GM12864 (cell line): ENCODE data around the gene ANAPC4.

Source experiments
- DNase-seq: peaks from one replicate; pipeline ENCODE4 v3.0.0-alpha.2; 2011; ENCODE audit warnings: low read depth
- H3K4me3 ChIP-seq: 2 replicates; pipeline ENCODE4 v1.5.1; 2011; ENCODE audit warnings: mild to moderate bottlenecking, low read depth, low read length, control low read depth
- CTCF ChIP-seq: IDR thresholded peaks from 2 replicates; pipeline ENCODE4 v1.5.1; 2011; ENCODE audit warnings: low read depth, mild to moderate bottlenecking, moderate library complexity, low read length, control low read depth, inconsistent platforms; ENCODE audit errors: missing control alignments

ANAPC4 gene

DNA sequence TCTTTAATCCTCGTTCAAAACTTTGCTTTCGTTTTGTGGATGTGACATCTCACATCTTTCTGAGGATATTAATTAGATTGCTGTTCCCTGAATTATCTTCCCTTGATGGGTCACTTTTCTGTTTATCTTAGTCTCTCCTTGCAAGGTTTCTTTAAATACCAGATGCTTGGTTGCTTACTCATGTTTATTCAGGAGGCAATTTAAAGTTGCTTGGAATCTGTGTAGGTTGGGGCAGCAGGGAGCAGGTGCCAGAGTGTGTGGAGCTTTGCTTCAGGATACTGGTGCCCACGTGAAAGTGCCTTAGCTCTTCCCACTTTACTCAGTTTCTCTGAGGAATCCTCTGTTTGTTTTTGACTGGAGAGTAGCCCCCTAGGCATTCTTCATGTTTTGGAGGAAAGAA lies 24.0 kb downstream of the ANAPC4 start:
- DNase-seq: no peak
- no peak for TF ChIP-seq CTCF

DNA sequence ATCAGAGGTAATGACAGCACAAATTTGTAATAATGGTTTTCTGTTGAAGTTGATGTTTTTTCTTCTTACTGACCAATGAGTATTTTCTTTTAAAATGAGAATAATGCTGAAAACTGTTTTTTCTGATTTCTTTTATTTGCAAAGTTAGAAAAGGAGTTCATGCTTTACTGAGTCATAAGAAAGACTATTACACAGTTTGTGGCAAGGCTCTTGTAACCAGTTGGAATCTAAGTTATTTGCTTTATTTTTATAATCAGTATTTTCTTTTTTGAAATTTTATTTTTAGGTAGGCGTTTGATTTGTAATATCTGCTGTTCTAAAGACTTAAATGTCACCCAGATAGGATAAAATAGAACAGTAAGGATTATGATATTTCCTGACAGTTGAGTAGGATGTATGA lies 25.5 kb downstream of the ANAPC4 start:
- no peak for TF ChIP-seq CTCF
- DNase-seq: no peak
- no peak overlapping the region for H3K4me3 ChIP-seq

More for the DNA sequence above, 24.0 kb downstream of the ANAPC4 start:
- H3K4me3 ChIP-seq: no peak overlapping the region

GRCh38 chr4:25403699-25404098 lies 26.6 kb downstream of the ANAPC4 start:
- DNase-seq: no peak
- TF ChIP-seq CTCF: no peak
- H3K4me3 ChIP-seq: no peak overlapping the region

DNA sequence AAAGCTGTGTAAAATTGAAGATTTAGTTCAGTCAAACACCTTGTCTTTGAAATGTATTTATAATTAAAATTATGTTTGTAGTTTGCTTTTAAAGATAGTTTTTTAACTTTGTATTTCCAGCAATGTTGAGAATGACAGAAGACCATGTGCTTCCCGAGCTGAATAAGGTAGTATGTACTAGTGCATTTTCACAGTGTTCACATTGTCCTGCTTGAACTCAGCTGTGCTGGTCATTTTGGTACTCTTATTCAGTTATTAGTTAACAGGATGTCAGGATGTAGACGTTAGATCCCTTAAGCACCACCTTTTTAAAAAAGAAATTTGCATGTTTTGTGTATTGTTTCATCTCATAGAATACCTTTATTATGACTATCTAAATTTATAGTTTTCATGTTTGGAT lies 28.4 kb downstream of the ANAPC4 start:
- no peak overlapping the region for H3K4me3 ChIP-seq
- no peak for DNase-seq
- TF ChIP-seq CTCF: no peak

DNA sequence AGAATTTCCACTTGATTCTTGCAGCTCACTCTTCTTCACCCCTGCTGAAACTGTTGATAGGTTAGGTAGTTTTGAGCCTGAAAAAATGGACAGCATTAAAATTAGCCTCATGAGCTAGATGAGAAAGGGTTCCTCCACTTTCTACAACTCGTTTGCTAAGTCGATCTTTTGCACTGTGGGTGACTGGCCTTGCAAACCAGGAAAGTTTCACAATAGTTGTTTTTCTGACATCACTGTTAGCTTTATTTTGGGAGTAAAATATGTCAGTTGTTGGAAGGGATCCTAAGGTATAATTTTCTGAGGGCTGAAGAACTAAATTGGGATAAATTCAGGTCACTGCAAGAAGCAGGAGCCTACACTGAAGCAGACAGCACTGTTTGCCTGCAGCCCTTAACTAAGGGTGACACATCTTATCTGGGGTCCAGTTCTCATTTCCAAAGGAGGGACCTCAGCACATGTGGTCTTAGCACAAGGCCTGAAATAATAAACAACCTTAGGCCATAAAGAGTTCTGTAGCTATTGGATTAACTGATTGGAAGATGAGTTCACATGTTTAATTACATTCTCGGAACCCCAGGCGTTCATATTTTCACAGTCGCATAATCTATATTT lies 29.1 kb downstream of the ANAPC4 start:
- no peak overlapping the region for H3K4me3 ChIP-seq
- TF ChIP-seq CTCF: no peak
- no peak for DNase-seq

DNA sequence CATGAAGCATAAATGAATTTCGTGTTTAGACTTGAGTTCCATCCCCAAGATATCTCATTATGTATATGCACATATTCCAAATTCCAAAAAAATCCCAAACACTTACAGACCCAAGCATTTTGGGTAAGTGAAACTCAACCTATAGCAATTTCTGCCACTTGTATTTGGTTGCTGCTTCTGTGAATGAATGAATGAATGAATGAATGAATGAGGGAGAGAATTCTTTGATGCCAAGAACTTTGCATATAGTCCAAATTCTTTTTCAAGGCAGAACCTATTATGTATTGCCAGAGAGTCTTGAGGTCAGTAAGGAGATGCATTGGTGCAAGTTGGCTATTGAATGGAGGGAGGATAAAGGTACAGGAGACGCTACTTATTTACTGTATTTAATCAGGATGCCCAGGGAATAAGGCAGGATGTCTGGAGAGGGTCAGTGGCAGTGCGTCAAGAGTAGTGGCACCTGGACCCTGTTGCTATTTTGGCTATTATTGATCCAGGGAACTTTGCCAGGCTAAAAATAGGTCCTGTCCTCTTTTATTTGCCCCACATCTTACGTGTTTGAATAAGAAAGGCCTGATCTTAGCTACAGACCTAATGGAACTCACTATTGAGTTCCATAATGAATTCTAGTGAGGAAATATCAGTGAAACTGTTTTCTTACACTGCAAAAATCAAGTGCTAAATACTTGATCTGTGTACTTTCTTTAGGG lies 33.9 kb downstream of the ANAPC4 start:
- no peak for TF ChIP-seq CTCF
- no peak overlapping the region for H3K4me3 ChIP-seq
- DNase-seq: no peak

- no peak for TF ChIP-seq CTCF
- DNase-seq: no peak
- no peak overlapping the region for H3K4me3 ChIP-seq
Observed at GRCh38 chr4:25413261-25413660, 36.2 kb downstream of the ANAPC4 start.
